Sigmoid colon (tissue), 4 donors: ENCODE measurements around the gene MRPL27.

Experiments
- EP300 ChIP-seq, 4 donors: sonication (generic); formaldehyde crosslinking; IDR thresholded peaks; one replicate each; pipeline ENCODE4 v1.6.1; 2017; ENCODE audit warnings: antibody characterized with exemption in 4 of 4
- POLR2A ChIP-seq, 2 donors: fragments of 450-650 bp; IDR thresholded peaks; one replicate each; pipeline ENCODE4 v1.6.1; 2016; ENCODE audit warnings: antibody characterized with exemption in 2 of 2, mild to moderate bottlenecking in 2 of 2, moderate library complexity in 2 of 2
- POLR2AphosphoS5 ChIP-seq, 4 donors: sonication (generic); formaldehyde crosslinking; IDR thresholded peaks; one replicate each; pipeline ENCODE4 v1.6.1; 2017; ENCODE audit warnings: antibody characterized with exemption in 4 of 4
- TF ChIP-seq, protein P1 (sequence below), 4 experiments: fragments of 450-650 bp in 3 of 4; fragments of 200-600 bp in 1 of 4; IDR thresholded peaks; one replicate each; pipeline ENCODE4 v1.5.1; 2016 to 2019; ENCODE audit warnings: antibody characterized with exemption in 4 of 4, mild to moderate bottlenecking in 3 of 4, moderate library complexity in 2 of 4

DNA sequence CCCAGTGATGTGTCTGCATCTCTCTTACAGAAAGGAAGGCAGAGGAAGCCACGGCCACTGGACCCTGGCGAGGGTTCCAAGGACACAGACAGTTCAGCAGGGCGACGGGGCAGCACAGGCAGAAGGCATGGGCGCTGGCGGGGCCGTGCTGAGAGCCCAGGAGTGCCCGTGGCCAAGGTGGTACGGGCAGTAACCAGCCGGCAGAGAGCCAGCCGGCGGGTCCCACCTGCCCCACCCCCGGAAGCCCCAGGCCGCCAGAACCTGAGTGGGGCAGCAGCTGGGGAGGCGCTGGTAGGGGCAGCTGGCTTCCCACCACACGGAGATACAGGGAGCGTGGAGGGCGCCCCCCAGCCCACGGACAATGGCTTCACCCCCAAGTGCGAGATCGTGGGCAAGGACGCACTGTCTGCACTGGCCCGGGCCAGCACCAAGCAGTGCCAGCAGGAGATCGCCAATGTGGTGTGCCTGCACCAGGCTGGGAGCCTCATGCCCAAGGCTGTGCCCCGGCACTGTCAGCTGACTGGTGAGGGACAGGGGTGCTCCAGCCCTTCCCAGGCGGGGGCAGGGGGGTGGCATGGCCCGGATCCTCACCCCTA is 19.3 kb downstream of the MRPL27 start:
- TF ChIP-seq, protein P1, sequence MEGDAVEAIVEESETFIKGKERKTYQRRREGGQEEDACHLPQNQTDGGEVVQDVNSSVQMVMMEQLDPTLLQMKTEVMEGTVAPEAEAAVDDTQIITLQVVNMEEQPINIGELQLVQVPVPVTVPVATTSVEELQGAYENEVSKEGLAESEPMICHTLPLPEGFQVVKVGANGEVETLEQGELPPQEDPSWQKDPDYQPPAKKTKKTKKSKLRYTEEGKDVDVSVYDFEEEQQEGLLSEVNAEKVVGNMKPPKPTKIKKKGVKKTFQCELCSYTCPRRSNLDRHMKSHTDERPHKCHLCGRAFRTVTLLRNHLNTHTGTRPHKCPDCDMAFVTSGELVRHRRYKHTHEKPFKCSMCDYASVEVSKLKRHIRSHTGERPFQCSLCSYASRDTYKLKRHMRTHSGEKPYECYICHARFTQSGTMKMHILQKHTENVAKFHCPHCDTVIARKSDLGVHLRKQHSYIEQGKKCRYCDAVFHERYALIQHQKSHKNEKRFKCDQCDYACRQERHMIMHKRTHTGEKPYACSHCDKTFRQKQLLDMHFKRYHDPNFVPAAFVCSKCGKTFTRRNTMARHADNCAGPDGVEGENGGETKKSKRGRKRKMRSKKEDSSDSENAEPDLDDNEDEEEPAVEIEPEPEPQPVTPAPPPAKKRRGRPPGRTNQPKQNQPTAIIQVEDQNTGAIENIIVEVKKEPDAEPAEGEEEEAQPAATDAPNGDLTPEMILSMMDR (IDR thresholded peaks at IDR 0.05), result no peak
- TF ChIP-seq POLR2A (IDR thresholded peaks at IDR 0.05), result no peak
- TF ChIP-seq EP300 (IDR thresholded peaks at IDR 0.05), result no peak
- TF ChIP-seq POLR2AphosphoS5 (IDR thresholded peaks at IDR 0.05), result no peak
